ENCODE data around the gene CTF1. TPM values are rescaled to one million over a fixed set of nuclear protein-coding genes. Genes with fewer than 3 reads are reported as not detected.

CTF1 gene
- total RNA-seq, 1 experiment from 2014 or later: 1.4 TPM

GRCh38 chr16:30867747-30868146 is 28.7 kb upstream of the CTF1 start:
- Histone ChIP-seq H3K4me2 (ENCODE audit: low read length) (no peak overlapping the region), H4K20me1 (ENCODE audit: insufficient read depth) (no peaks in the 10 kb centered on the region), H3K27ac (ENCODE audit: low read depth, low read length) (no peak overlapping the region), H3K79me2 (ENCODE audit: insufficient read depth, low read length) (no peaks in the 10 kb centered on the region), H3K4me3 (replicated peaks in 1 of 2; ENCODE audit: low read depth in 1 of 2, low read length in 2 of 2) (no peak overlapping the region), H3K9ac (ENCODE audit: low read length) (no peak overlapping the region), H3K36me3 (ENCODE audit: control insufficient read depth in 1 of 2, insufficient read depth in 2 of 2, low read length in 2 of 2) (no peaks in the 10 kb centered on the region), H3K9me2 (ENCODE audit: insufficient read depth) (no peaks in the 10 kb centered on the region), H2AFZ (ENCODE audit: low read depth, low read length, poor library complexity, severe bottlenecking) (no peak overlapping the region), H3K4me1 (ENCODE audit: control insufficient read depth in 1 of 2, insufficient read depth in 2 of 2, low read length in 2 of 2) (no peaks in the 10 kb centered on the region), H3K27me3 (ENCODE audit: insufficient read depth, low read length) (no peaks in the 10 kb centered on the region), H3K9me3 (ENCODE audit: control insufficient read depth in 1 of 2, insufficient read depth in 1 of 2, low read depth in 1 of 2, low read length in 2 of 2) (peaks cover 0 to 6% of the 10 kb centered on the region in 2 experiments; a peak in 2 of 4 replicates)
- ChIA-PET CTCF (interaction anchor here (1.3 kb wide), 1 partner anchor 53 kb away, joined by 4 read pairs; no protein-coding TSS in a partner anchor), POLR2A (interaction anchor here (0.6 kb wide), 1 partner anchor 57 kb away, joined by 3 read pairs; no protein-coding TSS in a partner anchor), RAD21 (ENCODE audit: low non-redundant PET in 1 of 2, low total read pairs in 2 of 2, uncharacterized antibody in 2 of 2, unreplicated experiment in 2 of 2) (no interaction called here)
- BruUV-seq (replicated peaks): no TSS peak
- intact Hi-C loops (cut with micrococcal nuclease): no loop called here
- DNase-seq (ENCODE audit: low read depth, low spot score) (no peak), ATAC-seq (peak; percentile 97)
- TF ChIP-seq CTCF (IDR thresholded peaks at IDR 0.05 in 2 of 3, conservative IDR thresholded peaks at IDR 0.05 in 1 of 3; ENCODE audit: borderline replicate concordance in 1 of 3, insufficient read depth in 1 of 3, low read depth in 2 of 3, low read length in 2 of 3) (peak; percentile 7 to 31 (median 29); a peak in 3 of 6 replicates), ATF3 (IDR thresholded peaks at IDR 0.05) (no peak), FOSL1 (IDR thresholded peaks at IDR 0.05; ENCODE audit: low read depth) (no peak), ELF1 (IDR thresholded peaks at IDR 0.05; ENCODE audit: borderline replicate concordance, low read depth) (no peak), RAD21 (IDR thresholded peaks at IDR 0.05; ENCODE audit: low read depth) (peak; percentile 35; the same call in 1 of the 2 replicates)

GRCh38 chr16:30870904-30871303 is 25.5 kb upstream of the CTF1 start:
- Histone ChIP-seq H3K36me3 (ENCODE audit: control insufficient read depth in 1 of 2, insufficient read depth in 2 of 2, low read length in 2 of 2) (no peaks in the 10 kb centered on the region), H3K4me3 (replicated peaks in 1 of 2; ENCODE audit: low read depth in 1 of 2, low read length in 2 of 2) (no peak overlapping the region), H3K27me3 (ENCODE audit: insufficient read depth, low read length) (no peaks in the 10 kb centered on the region), H3K27ac (ENCODE audit: low read depth, low read length) (no peak overlapping the region), H3K4me2 (ENCODE audit: low read length) (no peak overlapping the region), H3K9me2 (ENCODE audit: insufficient read depth) (no peaks in the 10 kb centered on the region), H4K20me1 (ENCODE audit: insufficient read depth) (no peaks in the 10 kb centered on the region), H3K9ac (ENCODE audit: low read length) (no peak overlapping the region), H3K79me2 (ENCODE audit: insufficient read depth, low read length) (peaks cover 13% of the 10 kb centered on the region), H3K4me1 (ENCODE audit: control insufficient read depth in 1 of 2, insufficient read depth in 2 of 2, low read length in 2 of 2) (peaks cover 0 to 13% of the 10 kb centered on the region in 2 experiments; a peak in 3 of 4 replicates), H3K9me3 (ENCODE audit: control insufficient read depth in 1 of 2, insufficient read depth in 1 of 2, low read depth in 1 of 2, low read length in 2 of 2) (no peaks in the 10 kb centered on the region), H2AFZ (ENCODE audit: low read depth, low read length, poor library complexity, severe bottlenecking) (no peak overlapping the region)
- ChIA-PET CTCF (interaction anchor here (1.4 kb wide), 1 partner anchor 26 kb away, joined by 4 read pairs; no protein-coding TSS in a partner anchor), POLR2A (no interaction called here), RAD21 (ENCODE audit: low non-redundant PET in 1 of 2, low total read pairs in 2 of 2, uncharacterized antibody in 2 of 2, unreplicated experiment in 2 of 2) (no interaction called here)
- intact Hi-C loops (cut with micrococcal nuclease): no loop called here
- TF ChIP-seq ZFX (IDR thresholded peaks at IDR 0.05): no peak
- no peak for ATAC-seq
- BruUV-seq (replicated peaks): no TSS peak
- no peak for DNase-seq (ENCODE audit: low read depth, low spot score)

All from HCT116 (cell line).